Measurements from ENCODE around the gene PREX1.
A peak's percentile ranks its signal among the peaks of the same experiment; 100 is the strongest.

PREX1 gene

DNA sequence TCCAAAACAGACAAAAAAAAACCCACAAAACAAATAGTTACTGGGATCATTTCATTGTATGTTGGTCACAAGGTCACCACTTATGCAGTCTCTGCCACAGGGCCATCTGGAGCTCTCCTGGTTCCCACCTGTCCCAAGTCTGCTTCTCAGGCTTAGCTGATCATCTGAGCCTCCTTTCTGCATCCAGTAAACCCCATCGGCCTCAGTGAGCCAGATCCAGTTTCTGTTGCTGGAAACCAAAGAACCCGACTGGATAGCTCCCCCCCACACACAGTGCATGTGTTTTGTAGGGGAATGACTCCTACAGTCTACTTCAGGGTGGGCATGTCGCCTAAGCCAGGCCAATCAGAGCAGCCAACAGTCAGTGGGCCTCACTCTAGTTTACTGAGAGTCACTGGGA lies 233.3 kb downstream of the PREX1 start:
- H3K27me3 ChIP-seq: peaks cover 0 to 23% of the 10 kb centered on the region in 2 donors
- H3K27ac ChIP-seq: no peak overlapping the region
- peak in 1 of 2 donors; percentile 24 for DNase-seq
- no peaks in the 10 kb centered on the region for H3K9me3 ChIP-seq
- H3K4me3 ChIP-seq: no peak overlapping the region
- no peaks in the 10 kb centered on the region for H3K4me1 ChIP-seq
- no peaks in the 10 kb centered on the region for H3K36me3 ChIP-seq
- intact Hi-C loops (cut with DNase I; ENCODE audit: low total_unique reads): no loop called here
- TF ChIP-seq, protein P1, sequence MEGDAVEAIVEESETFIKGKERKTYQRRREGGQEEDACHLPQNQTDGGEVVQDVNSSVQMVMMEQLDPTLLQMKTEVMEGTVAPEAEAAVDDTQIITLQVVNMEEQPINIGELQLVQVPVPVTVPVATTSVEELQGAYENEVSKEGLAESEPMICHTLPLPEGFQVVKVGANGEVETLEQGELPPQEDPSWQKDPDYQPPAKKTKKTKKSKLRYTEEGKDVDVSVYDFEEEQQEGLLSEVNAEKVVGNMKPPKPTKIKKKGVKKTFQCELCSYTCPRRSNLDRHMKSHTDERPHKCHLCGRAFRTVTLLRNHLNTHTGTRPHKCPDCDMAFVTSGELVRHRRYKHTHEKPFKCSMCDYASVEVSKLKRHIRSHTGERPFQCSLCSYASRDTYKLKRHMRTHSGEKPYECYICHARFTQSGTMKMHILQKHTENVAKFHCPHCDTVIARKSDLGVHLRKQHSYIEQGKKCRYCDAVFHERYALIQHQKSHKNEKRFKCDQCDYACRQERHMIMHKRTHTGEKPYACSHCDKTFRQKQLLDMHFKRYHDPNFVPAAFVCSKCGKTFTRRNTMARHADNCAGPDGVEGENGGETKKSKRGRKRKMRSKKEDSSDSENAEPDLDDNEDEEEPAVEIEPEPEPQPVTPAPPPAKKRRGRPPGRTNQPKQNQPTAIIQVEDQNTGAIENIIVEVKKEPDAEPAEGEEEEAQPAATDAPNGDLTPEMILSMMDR (IDR thresholded peaks at IDR 0.05): no peak

DNA sequence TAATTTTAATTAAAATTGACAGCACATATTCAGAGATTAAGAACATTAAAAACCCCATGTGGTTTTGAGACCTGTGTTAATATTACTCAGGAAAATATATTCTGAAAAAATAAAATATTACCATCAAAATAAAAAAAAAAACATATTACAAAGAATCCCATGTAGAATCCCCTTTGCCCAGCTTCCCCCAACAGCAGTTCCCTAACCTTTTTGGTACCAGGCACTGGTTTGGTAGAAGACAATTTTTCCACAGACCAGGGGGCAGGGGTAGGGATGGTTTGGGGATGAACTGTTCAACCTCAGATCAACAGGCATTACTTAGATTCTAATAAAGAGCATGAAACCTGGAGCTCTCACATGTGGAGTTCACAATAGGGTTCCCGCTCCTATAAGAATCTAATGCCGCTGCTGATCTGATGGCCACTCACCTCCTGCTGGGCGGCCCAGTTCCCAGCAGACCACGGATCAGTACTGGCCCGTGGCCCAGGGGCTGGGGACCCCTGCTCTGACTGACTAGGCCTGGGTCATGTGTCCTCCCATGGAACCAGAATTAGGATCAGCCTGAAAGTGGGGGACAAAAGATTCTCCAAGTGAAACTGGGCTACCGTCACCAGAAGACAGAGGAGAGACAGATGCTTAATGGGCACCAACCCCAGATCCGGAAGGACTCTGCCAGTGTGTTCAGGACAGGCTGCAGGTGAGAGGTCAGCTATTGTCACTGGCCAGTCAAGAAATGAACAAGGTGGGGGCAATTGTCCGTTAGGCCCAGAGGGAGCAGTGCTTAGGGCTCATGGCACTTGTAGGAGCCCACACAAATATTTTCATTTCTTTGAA lies 235.5 kb downstream of the PREX1 start:
- TF ChIP-seq, protein P1 (IDR thresholded peaks at IDR 0.05): no peak
- DNase-seq: peak in 1 of 2 donors; percentile 29
- no peaks in the 10 kb centered on the region for H3K36me3 ChIP-seq
- no peaks in the 10 kb centered on the region for H3K9me3 ChIP-seq
- no peaks in the 10 kb centered on the region for H3K4me1 ChIP-seq
- H3K4me3 ChIP-seq: no peak overlapping the region
- peaks cover 0 to 4% of the 10 kb centered on the region in 2 donors for H3K27me3 ChIP-seq
- intact Hi-C loops (cut with DNase I; ENCODE audit: low total_unique reads): no loop called here
- H3K27ac ChIP-seq: no peak overlapping the region

DNA sequence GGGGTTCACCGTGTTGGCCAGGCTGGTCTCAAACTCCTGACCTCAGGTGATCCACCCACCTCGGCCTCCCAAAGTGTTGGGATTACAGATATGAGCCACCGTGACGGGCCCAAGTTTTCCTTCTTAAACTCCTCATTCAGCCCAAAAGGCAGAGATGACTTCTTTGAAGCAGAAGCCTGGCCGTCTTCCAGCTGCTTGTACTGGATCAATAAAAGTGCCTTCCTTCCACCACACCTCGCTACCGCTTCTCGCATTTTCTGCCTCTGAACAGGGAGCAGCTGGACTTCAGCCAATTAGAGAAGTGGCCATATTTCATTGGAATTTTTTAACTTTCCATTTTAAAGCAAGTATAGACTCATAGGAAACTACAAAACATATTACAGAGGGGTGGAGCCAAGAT lies 241.1 kb downstream of the PREX1 start:
- DNase-seq: peak in 1 of 2 donors; percentile 3

DNA sequence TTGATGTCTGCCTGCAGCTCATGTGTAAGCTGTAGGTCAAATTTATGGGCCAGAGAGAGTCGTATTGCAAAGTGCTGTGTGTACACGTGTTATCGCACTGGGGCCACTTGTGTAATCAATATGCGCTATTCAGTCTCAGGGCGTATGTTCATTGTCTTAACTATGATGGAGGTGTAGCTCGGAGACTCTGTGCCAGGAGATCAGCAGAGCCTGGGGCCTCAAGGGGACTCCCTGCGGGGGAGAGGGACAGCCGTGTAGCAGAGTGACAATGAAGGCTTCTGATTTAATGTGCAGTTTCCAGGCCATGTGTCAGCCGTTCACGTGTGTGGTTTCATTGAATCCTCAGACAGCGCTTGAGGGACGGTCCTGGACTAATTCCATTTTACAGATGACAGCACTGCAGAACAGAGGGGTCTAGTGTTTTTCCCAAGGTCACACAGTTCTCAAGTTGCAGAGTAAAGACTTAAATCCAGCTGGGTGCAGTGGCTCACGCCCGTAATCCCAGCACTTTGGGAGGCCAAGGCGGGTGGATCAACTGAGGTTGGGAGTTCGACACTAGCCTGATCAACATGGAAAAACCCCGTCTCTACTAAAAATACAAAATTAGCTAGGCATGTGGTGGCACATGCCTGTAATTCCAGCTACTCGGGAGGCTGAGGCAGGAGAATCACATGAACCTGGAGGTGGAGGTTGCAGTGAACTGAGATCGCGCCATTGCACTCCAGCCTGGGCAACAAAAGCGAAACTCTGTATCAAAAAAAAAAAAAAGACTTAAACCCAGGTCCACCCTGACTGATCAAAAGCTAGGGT lies 242.5 kb downstream of the PREX1 start:
- TF ChIP-seq, protein P1 (IDR thresholded peaks at IDR 0.05): no peak
- H3K27ac ChIP-seq: no peak overlapping the region
- H3K4me3 ChIP-seq: no peak overlapping the region
- no peaks in the 10 kb centered on the region for H3K36me3 ChIP-seq
- no peaks in the 10 kb centered on the region for H3K4me1 ChIP-seq
- DNase-seq: peak in 1 of 2 donors; percentile 32
- intact Hi-C loops (cut with DNase I; ENCODE audit: low total_unique reads): no loop called here
- peaks cover 0 to 36% of the 10 kb centered on the region in 2 donors for H3K27me3 ChIP-seq
- no peaks in the 10 kb centered on the region for H3K9me3 ChIP-seq

More for the DNA sequence above, 241.1 kb downstream of the PREX1 start:
- Histone ChIP-seq H3K36me3 (no peaks in the 10 kb centered on the region), H3K4me3 (no peak overlapping the region), H3K4me1 (no peaks in the 10 kb centered on the region), H3K27me3 (peaks cover 0 to 26% of the 10 kb centered on the region in 2 donors), H3K9me3 (no peaks in the 10 kb centered on the region), H3K27ac (no peak overlapping the region)
- intact Hi-C loops (cut with DNase I; ENCODE audit: low total_unique reads): no loop called here
- TF ChIP-seq, protein P1 (IDR thresholded peaks at IDR 0.05): no peak

DNA sequence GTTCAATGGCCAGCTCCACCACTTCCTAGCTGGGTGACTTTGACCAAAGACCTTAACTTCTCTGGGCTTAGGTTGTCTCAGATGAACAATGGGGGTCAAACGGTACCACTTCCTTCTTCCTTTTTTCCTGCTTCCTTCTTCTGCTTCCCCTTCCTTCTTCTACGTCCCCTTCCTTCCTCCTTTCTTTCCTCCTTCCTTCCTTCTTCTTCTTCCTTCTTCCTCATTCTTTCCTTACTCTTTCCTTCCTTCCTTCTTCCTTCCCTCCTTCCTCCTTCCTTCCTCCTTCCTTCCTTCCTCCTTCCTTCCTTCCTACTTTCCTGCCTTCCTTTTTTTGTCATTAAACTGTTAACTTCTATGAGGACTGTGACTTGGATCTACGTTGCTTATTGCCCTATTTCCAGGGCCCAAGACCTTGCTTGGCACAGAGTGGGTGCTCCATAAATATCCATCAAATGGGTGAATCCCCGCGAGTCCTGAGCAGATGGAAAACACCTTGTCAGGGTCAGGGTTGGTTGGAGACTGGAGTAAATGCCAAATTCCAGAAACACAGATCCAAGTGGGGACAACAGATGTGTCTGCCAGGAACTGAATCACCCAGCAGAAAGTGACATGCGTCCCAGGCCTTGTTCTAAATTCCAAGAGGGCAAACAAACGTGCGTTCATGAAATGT lies 243.3 kb downstream of the PREX1 start:
- H3K36me3 ChIP-seq: no peaks in the 10 kb centered on the region
- intact Hi-C loops (cut with DNase I; ENCODE audit: low total_unique reads): no loop called here
- H3K4me1 ChIP-seq: no peaks in the 10 kb centered on the region
- DNase-seq: peak in 1 of 2 donors; percentile 19
- H3K4me3 ChIP-seq: no peak overlapping the region
- H3K27me3 ChIP-seq: peaks cover 0 to 40% of the 10 kb centered on the region in 2 donors
- H3K9me3 ChIP-seq: no peaks in the 10 kb centered on the region
- TF ChIP-seq, protein P1 (IDR thresholded peaks at IDR 0.05): no peak
- H3K27ac ChIP-seq: no peak overlapping the region
